Endothelial cell of umbilical vein (primary cell): ENCODE data around the gene DHDDS. TPM values are rescaled to one million over a fixed set of nuclear protein-coding genes. Genes with fewer than 3 reads are reported as not detected.

Source experiments
- BruUV-seq: library from RNA; stranded (reverse); fragments of 400-500 nt; replicated peaks from 2 replicates; lab custom pipeline; 2021; lab: Mats Ljungman, UMichigan
- CTCF ChIA-PET: fragments of 300-600, 350-600 bp; sonication (Branson Sonifier 250); formaldehyde crosslinking; loops from one replicate; lab custom pipeline; 2021; ENCODE audit warnings: antibody characterized with exemption, inconsistent platforms; lab: Charles Lee
- POLR2A ChIA-PET: fragments of 300-600, 350-600 bp; sonication (Branson Sonifier 250); formaldehyde crosslinking; loops from one replicate; lab custom pipeline; 2021; ENCODE audit warnings: antibody characterized with exemption, inconsistent platforms; lab: Charles Lee
- DNase-seq: peaks from one replicate; pipeline ENCODE4 v3.0.0-alpha.2; 2011; ENCODE audit warnings: low read depth, low spot score
- FAIRE-seq: peaks from 2 replicates; lab custom pipeline; 2011; peaks lifted over from hg19 to GRCh38; lab: Jason Lieb, UNC
- H2AFZ ChIP-seq: 2 replicates; pipeline ENCODE4 v1.6.0; 2012; ENCODE audit warnings: low read depth, low read length, control low read depth, inconsistent platforms
- H3K27ac ChIP-seq: 2 replicates; pipeline ENCODE4 v1.5.1; 2011; ENCODE audit warnings: low read depth, mild to moderate bottlenecking, control low read depth, low read length, moderate library complexity; ENCODE audit not compliant: insufficient read depth
- H3K27me3 ChIP-seq, 2 experiments: 2 replicates each; pipeline versions ENCODE4 v1.6.0 to v1.6.1; 2011; ENCODE audit warnings: low read length in 2 of 2, mixed read lengths in 1 of 2; ENCODE audit not compliant: control insufficient read depth in 2 of 2, insufficient read depth in 2 of 2
- H3K36me3 ChIP-seq, 2 experiments: 2 replicates in 1 of 2; 3 replicates in 1 of 2; pipeline ENCODE4 v1.5.1; 2011; ENCODE audit warnings: low read length in 2 of 2, mild to moderate bottlenecking in 1 of 2, moderate library complexity in 1 of 2; ENCODE audit not compliant: control insufficient read depth in 2 of 2, insufficient read depth in 2 of 2; ENCODE audit errors: extremely low read depth in 1 of 2
- H3K4me1 ChIP-seq: 3 replicates; pipeline ENCODE4 v1.5.1; 2011; ENCODE audit warnings: mild to moderate bottlenecking, low read length; ENCODE audit not compliant: control insufficient read depth, insufficient read depth; ENCODE audit errors: extremely low read depth
- H3K4me2 ChIP-seq: 2 replicates; pipeline ENCODE4 v1.6.1; 2011; ENCODE audit warnings: low read length, control low read depth, mixed read lengths; ENCODE audit not compliant: insufficient read depth
- H3K4me3 ChIP-seq, 3 experiments: fragments of 200-600 bp in 1 of 3; sonication (generic), shearing (Covaris generic) in 1 of 3; replicated peaks in 1 of 3; 2 replicates each; pipeline ENCODE4 v1.5.1; 2011 to 2016; ENCODE audit warnings: control low read depth in 3 of 3, low read length in 3 of 3, mild to moderate bottlenecking in 2 of 3, inconsistent platforms in 1 of 3, low read depth in 1 of 3, moderate library complexity in 1 of 3; ENCODE audit not compliant: insufficient read depth in 1 of 3
- H3K79me2 ChIP-seq: 2 replicates; pipeline ENCODE4 v1.6.0; 2012; ENCODE audit warnings: low read length, inconsistent platforms; ENCODE audit not compliant: control insufficient read depth, insufficient read depth
- H3K9ac ChIP-seq: replicated peaks from 2 replicates; pipeline ENCODE3; 2011; ENCODE audit warnings: low read length, control low read depth; ENCODE audit not compliant: insufficient read depth; ENCODE audit errors: extremely low read depth
- H3K9me1 ChIP-seq: replicated peaks from 3 replicates; pipeline ENCODE4 v1.6.0; 2011; ENCODE audit warnings: mild to moderate bottlenecking, low read length; ENCODE audit not compliant: control insufficient read depth, insufficient read depth; ENCODE audit errors: extremely low read depth
- H3K9me3 ChIP-seq: replicated peaks from 2 replicates; pipeline ENCODE4 v1.5.1; 2012; ENCODE audit warnings: low read length, inconsistent platforms; ENCODE audit not compliant: control insufficient read depth, insufficient read depth
- H4K20me1 ChIP-seq: replicated peaks from 2 replicates; pipeline ENCODE3; 2011; ENCODE audit warnings: mild to moderate bottlenecking, low read length; ENCODE audit not compliant: control insufficient read depth, insufficient read depth; ENCODE audit errors: extremely low read depth
- CTCF ChIP-seq, 2 donors: IDR thresholded peaks; 1 replicate in 1 of 2; 2 replicates in 1 of 2; pipeline ENCODE4 v1.5.1; 2011; ENCODE audit warnings: low read length in 2 of 2, mild to moderate bottlenecking in 2 of 2, moderate library complexity in 2 of 2, control low read depth in 1 of 2, inconsistent platforms in 1 of 2, low read depth in 1 of 2; ENCODE audit not compliant: insufficient read depth in 1 of 2; ENCODE audit errors: extremely low read depth in 1 of 2
- EZH2 ChIP-seq: IDR thresholded peaks from 2 replicates; pipeline ENCODE4 v1.6.1; 2012; ENCODE audit warnings: borderline replicate concordance, low read depth, mild to moderate bottlenecking, moderate library complexity, low read length, inconsistent platforms; ENCODE audit not compliant: severe bottlenecking
- FOS ChIP-seq: IDR thresholded peaks from 2 replicates; pipeline ENCODE4 v1.6.1; 2011; ENCODE audit warnings: mild to moderate bottlenecking, low read length, moderate library complexity, borderline replicate concordance; ENCODE audit not compliant: insufficient read depth
- GATA2 ChIP-seq: IDR thresholded peaks from 2 replicates; pipeline ENCODE4 v1.7.0; 2011; ENCODE audit warnings: low read depth, mild to moderate bottlenecking, moderate library complexity, mixed read lengths, low read length; ENCODE audit not compliant: insufficient read length, insufficient read depth
- JUN ChIP-seq: IDR thresholded peaks from 2 replicates; pipeline ENCODE4 v1.6.1; 2011; ENCODE audit warnings: borderline replicate concordance, low read depth; ENCODE audit not compliant: insufficient read length, insufficient read depth
- MAX ChIP-seq: IDR thresholded peaks from 2 replicates; pipeline ENCODE4 v1.6.1; 2011; ENCODE audit not compliant: insufficient read depth, insufficient read length
- MYC ChIP-seq: IDR thresholded peaks from one replicate; pipeline ENCODE4 v1.6.1; 2011; ENCODE audit warnings: mild to moderate bottlenecking, low read depth, low read length
- POLR2A ChIP-seq: IDR thresholded peaks from 2 replicates; pipeline ENCODE4 v1.6.1; 2012; ENCODE audit warnings: low read depth, mild to moderate bottlenecking, control low read depth, low read length
- POLR2AphosphoS5 ChIP-seq: IDR thresholded peaks from 2 replicates; pipeline ENCODE4 v1.6.1; 2012; ENCODE audit warnings: low read depth, mild to moderate bottlenecking, control low read depth, low read length, moderate library complexity; ENCODE audit not compliant: insufficient read depth
- dilution Hi-C: fragments of 300-500 bp; cut with MboI; formaldehyde crosslinking; loops from one replicate; pipeline ENCODE4 v1.15.0; 2019; ENCODE audit warnings: low sequenced_read_pairs; ENCODE audit not compliant: extremely low pct_ligation_motif_present
- intact Hi-C: fragments of 100-400 bp; cut with micrococcal nuclease; formaldehyde crosslinking; loops from one replicate; pipeline ENCODE4 v1.10.0; 2022
- polyA plus RNA-seq, 4 experiments: library from polyadenylated mRNA; depleted of rRNA in 3 of 4; stranded (reverse) in 3 of 4; unstranded in 1 of 4; fragments of >200 nt; gene quantifications; 2 replicates each; pipeline versions ENCODE4 v1.2.1 to v1.2.3, GENCODE V29; 2011 to 2012; ENCODE audit warnings: missing spikeins in 1 of 4
- total RNA-seq: library from RNA; stranded (reverse); gene quantifications from 2 replicates; pipeline ENCODE4 v1.2.3, GENCODE V29; 2021

DHDDS gene
- total and polyA plus RNA-seq, 2 donors (not counting 3 experiments of a cell fraction or from before 2014, with no cell fraction given), result 51.3 to 70.7 TPM

GRCh38 chr1:26387447-26387846 lies 44.7 kb upstream of the DHDDS start:
- H3K79me2 ChIP-seq, result no peaks in the 10 kb centered on the region
- FAIRE-seq (no peak), DNase-seq (no peak)
- H3K4me1 ChIP-seq, result no peaks in the 10 kb centered on the region
- no peaks in the 10 kb centered on the region for H3K36me3 ChIP-seq
- H3K9me1 ChIP-seq, result no peaks in the 10 kb centered on the region
- H3K27ac ChIP-seq, result no peak overlapping the region
- H3K9ac ChIP-seq, result no peak overlapping the region
- H2AFZ ChIP-seq, result no peak overlapping the region
- peaks cover 2 to 3% of the 10 kb centered on the region in 2 experiments for H3K27me3 ChIP-seq
- intact Hi-C loops (no loop called here), dilution Hi-C loops (no loop called here)
- no TSS peak for BruUV-seq
- ChIA-PET POLR2A (no interaction called here), CTCF (interaction anchor here (1.4 kb wide), 1 partner anchor 30 kb away, joined by 5 read pairs; no protein-coding TSS in a partner anchor)
- no peak overlapping the region for H3K4me3 ChIP-seq
- no peak overlapping the region for H3K4me2 ChIP-seq
- no peak for TF ChIP-seq MAX
- no peak for TF ChIP-seq POLR2A
- TF ChIP-seq EZH2, result no peak
- no peak for TF ChIP-seq GATA2
- no peak for TF ChIP-seq FOS
- TF ChIP-seq MYC, result no peak
- TF ChIP-seq POLR2AphosphoS5, result no peak
- TF ChIP-seq JUN, result no peak
- no peaks in the 10 kb centered on the region for H4K20me1 ChIP-seq
- H3K9me3 ChIP-seq, result no peaks in the 10 kb centered on the region

GRCh38 chr1:26388791-26389445 lies 43.2 kb upstream of the DHDDS start:
- intact Hi-C loops, result no loop called here
- H3K27ac ChIP-seq, result no peak overlapping the region
- FAIRE-seq, result no peak

More at GRCh38 chr1:26388791-26389445, 43.2 kb upstream of the DHDDS start:
- ChIA-PET CTCF (interaction anchor here (1.0 kb wide), 1 partner anchor 29 kb away, joined by 5 read pairs; no protein-coding TSS in a partner anchor), POLR2A (no interaction called here)
- Histone ChIP-seq H3K79me2 (no peaks in the 10 kb centered on the region), H3K4me2 (no peak overlapping the region), H3K9me1 (no peaks in the 10 kb centered on the region), H4K20me1 (no peaks in the 10 kb centered on the region), H3K9ac (no peak overlapping the region), H3K36me3 (no peaks in the 10 kb centered on the region), H2AFZ (no peak overlapping the region), H3K4me3 (no peak overlapping the region), H3K9me3 (no peaks in the 10 kb centered on the region), H3K4me1 (no peaks in the 10 kb centered on the region), H3K27me3 (peaks cover 0 to 3% of the 10 kb centered on the region in 2 experiments)
- TF ChIP-seq POLR2A, result no peak
- no peak for TF ChIP-seq CTCF (IDR thresholded peaks at IDR 0.05; ENCODE audit: extremely low read depth in 1 of 2, insufficient read depth in 1 of 2, low read depth in 1 of 2, low read length in 2 of 2)
- TF ChIP-seq JUN, result no peak
- no peak for TF ChIP-seq POLR2AphosphoS5
- no TSS peak for BruUV-seq
- DNase-seq, result no peak
- dilution Hi-C loops, result no loop called here
